Measurements from ENCODE around the gene ASB12. TPM values are rescaled to one million over a fixed set of nuclear protein-coding genes. Genes with fewer than 3 reads are reported as not detected.

ASB12 gene
- total and polyA plus RNA-seq, 2 donors (not counting 3 experiments of a cell fraction or from before 2014, with no cell fraction given) = 0.11 TPM; not detected in 1

DNA sequence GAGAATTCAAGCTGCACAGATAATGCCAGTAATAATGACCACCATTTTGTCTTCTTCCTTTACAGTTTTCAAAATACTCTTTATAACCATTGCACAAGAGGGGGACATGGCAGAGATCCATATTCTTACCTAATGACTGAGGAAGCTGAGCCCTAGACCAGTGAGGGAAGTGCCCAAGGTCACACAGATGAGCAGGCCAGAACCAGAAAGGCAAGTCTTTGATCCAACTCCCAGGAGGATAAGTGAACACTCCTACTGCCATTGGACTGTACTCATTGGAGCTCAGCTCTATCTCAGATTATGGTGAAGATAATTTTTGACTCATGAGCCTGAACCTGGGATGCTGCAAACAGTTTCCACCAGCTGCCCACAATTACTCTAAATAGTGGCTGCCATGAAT lies 53.5 kb downstream of the ASB12 start:
- ChIA-PET CTCF (no interaction called here), POLR2A (no interaction called here)
- no peaks in the 10 kb centered on the region for H3K36me3 ChIP-seq (ENCODE audit: control insufficient read depth in 2 of 2, extremely low read depth in 1 of 2, insufficient read depth in 2 of 2, low read length in 2 of 2)
- H3K9me3 ChIP-seq (replicated peaks; ENCODE audit: control insufficient read depth, insufficient read depth, low read length) = no peaks in the 10 kb centered on the region
- no peaks in the 10 kb centered on the region for H3K79me2 ChIP-seq (ENCODE audit: control insufficient read depth, insufficient read depth, low read length)
- dilution Hi-C loops (cut with MboI; ENCODE audit: extremely low pct_ligation_motif_present, low sequenced_read_pairs) = no loop called here
- no peak overlapping the region for H3K4me3 ChIP-seq (replicated peaks in 1 of 3; ENCODE audit: insufficient read depth in 1 of 3, low read depth in 1 of 3, low read length in 3 of 3)
- H3K9ac ChIP-seq (replicated peaks; ENCODE audit: extremely low read depth, insufficient read depth, low read length) = no peak overlapping the region
- no peaks in the 10 kb centered on the region for H3K4me1 ChIP-seq (ENCODE audit: control insufficient read depth, extremely low read depth, insufficient read depth, low read length)
- FAIRE-seq (no peak), DNase-seq (ENCODE audit: low read depth, low spot score) (no peak)
- intact Hi-C loops (cut with micrococcal nuclease) = no loop called here
- no peak overlapping the region for H3K4me2 ChIP-seq (ENCODE audit: insufficient read depth, low read length)
- no peak overlapping the region for H2AFZ ChIP-seq (ENCODE audit: low read depth, low read length)
- no peaks in the 10 kb centered on the region for H3K27me3 ChIP-seq (ENCODE audit: control insufficient read depth in 2 of 2, insufficient read depth in 2 of 2, low read length in 2 of 2)
- no peak for TF ChIP-seq FOS (IDR thresholded peaks at IDR 0.05; ENCODE audit: borderline replicate concordance, insufficient read depth, low read length)
- TF ChIP-seq MYC (IDR thresholded peaks at IDR 0.05; ENCODE audit: low read depth, low read length) = no peak
- no peak for TF ChIP-seq POLR2A (IDR thresholded peaks at IDR 0.05; ENCODE audit: low read depth, low read length)
- no peak for TF ChIP-seq EZH2 (IDR thresholded peaks at IDR 0.05; ENCODE audit: borderline replicate concordance, low read depth, low read length, severe bottlenecking)
- no peak for TF ChIP-seq POLR2AphosphoS5 (IDR thresholded peaks at IDR 0.05; ENCODE audit: insufficient read depth, low read depth, low read length)
- TF ChIP-seq, protein P1, sequence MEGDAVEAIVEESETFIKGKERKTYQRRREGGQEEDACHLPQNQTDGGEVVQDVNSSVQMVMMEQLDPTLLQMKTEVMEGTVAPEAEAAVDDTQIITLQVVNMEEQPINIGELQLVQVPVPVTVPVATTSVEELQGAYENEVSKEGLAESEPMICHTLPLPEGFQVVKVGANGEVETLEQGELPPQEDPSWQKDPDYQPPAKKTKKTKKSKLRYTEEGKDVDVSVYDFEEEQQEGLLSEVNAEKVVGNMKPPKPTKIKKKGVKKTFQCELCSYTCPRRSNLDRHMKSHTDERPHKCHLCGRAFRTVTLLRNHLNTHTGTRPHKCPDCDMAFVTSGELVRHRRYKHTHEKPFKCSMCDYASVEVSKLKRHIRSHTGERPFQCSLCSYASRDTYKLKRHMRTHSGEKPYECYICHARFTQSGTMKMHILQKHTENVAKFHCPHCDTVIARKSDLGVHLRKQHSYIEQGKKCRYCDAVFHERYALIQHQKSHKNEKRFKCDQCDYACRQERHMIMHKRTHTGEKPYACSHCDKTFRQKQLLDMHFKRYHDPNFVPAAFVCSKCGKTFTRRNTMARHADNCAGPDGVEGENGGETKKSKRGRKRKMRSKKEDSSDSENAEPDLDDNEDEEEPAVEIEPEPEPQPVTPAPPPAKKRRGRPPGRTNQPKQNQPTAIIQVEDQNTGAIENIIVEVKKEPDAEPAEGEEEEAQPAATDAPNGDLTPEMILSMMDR (IDR thresholded peaks at IDR 0.05; ENCODE audit: extremely low read depth in 1 of 2, insufficient read depth in 1 of 2, low read depth in 1 of 2, low read length in 2 of 2) = no peak
- TF ChIP-seq GATA2 (IDR thresholded peaks at IDR 0.05; ENCODE audit: insufficient read depth, insufficient read length, low read depth, low read length) = no peak
- TF ChIP-seq, protein P2, sequence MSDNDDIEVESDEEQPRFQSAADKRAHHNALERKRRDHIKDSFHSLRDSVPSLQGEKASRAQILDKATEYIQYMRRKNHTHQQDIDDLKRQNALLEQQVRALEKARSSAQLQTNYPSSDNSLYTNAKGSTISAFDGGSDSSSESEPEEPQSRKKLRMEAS (IDR thresholded peaks at IDR 0.05; ENCODE audit: insufficient read depth, insufficient read length) = no peak
- TF ChIP-seq JUN (IDR thresholded peaks at IDR 0.05; ENCODE audit: borderline replicate concordance, insufficient read depth, insufficient read length, low read depth) = no peak
- no TSS peak for BruUV-seq (replicated peaks)
- no peak overlapping the region for H3K27ac ChIP-seq (ENCODE audit: insufficient read depth, low read depth, low read length)
- H3K9me1 ChIP-seq (replicated peaks; ENCODE audit: control insufficient read depth, extremely low read depth, insufficient read depth, low read length) = no peaks in the 10 kb centered on the region
- H4K20me1 ChIP-seq (replicated peaks; ENCODE audit: control insufficient read depth, extremely low read depth, insufficient read depth, low read length) = no peaks in the 10 kb centered on the region

Small RNA genes within 50 kb of the gene (small RNA-seq; reads per million reads assigned to genes)
- not detected for gene RN7SL799P (ENCODE audit: insufficient read depth, insufficient read length, low read depth, low replicate concordance)

Other genes with a start within 250 kb of the ASB12 start
- 1.8 and 2.0 TPM in 2 replicates for gene AMER1, start 24.9 kb downstream of the ASB12 start, total RNA-seq
- gene AMER1, start 24.9 kb downstream of the ASB12 start, polyA plus RNA-seq = 0.67 and 0.76 TPM in 2 replicates
- gene MTMR8, start 164.8 kb upstream of the ASB12 start, total RNA-seq = 0.75 and 1.1 TPM in 2 replicates
- 0.23 and 0.24 TPM in 2 replicates for gene MTMR8, start 164.8 kb upstream of the ASB12 start, polyA plus RNA-seq